HL-60 (cell line): ENCODE data around the gene EYA2.

ENCODE experiments used
- DNase-seq, 2 experiments: peaks; one replicate each; pipeline ENCODE4 v3.0.0-alpha.2; 2010 to 2020; ENCODE audit warnings: low read depth in 1 of 2, low spot score in 1 of 2
- H3K27ac ChIP-seq: fragments of 250-450 bp; sonication (Bioruptor Pico); replicated peaks from 2 replicates; pipeline ENCODE4 v1.5.1; 2020; ENCODE audit warnings: mild to moderate bottlenecking, moderate library complexity
- H3K27me3 ChIP-seq: fragments of 250-450 bp; sonication (Bioruptor Pico); 2 replicates; pipeline ENCODE4 v1.5.1; 2021; ENCODE audit warnings: mild to moderate bottlenecking, moderate library complexity; ENCODE audit not compliant: insufficient read depth, poor library complexity, severe bottlenecking
- H3K4me3 ChIP-seq: replicated peaks from 2 replicates; pipeline ENCODE4 v1.5.1; 2011; ENCODE audit warnings: mild to moderate bottlenecking, control low read depth, low read length; ENCODE audit not compliant: insufficient read depth
- CTCF ChIP-seq: IDR thresholded peaks from one replicate; pipeline ENCODE4 v1.5.1; 2011; ENCODE audit warnings: low read length, control low read depth, inconsistent platforms; ENCODE audit not compliant: insufficient read depth
- GABPA ChIP-seq: IDR thresholded peaks from 2 replicates; pipeline ENCODE4 v1.6.1; 2012; ENCODE audit warnings: low read depth
- POLR2AphosphoS5 ChIP-seq: IDR thresholded peaks from 2 replicates; pipeline ENCODE4 v1.6.1; 2012; ENCODE audit warnings: low read depth
- REST ChIP-seq: IDR thresholded peaks from 2 replicates; pipeline ENCODE4 v1.6.1; 2012; ENCODE audit warnings: low read depth; ENCODE audit not compliant: insufficient replicate concordance
- SPI1 ChIP-seq: IDR thresholded peaks from 2 replicates; pipeline ENCODE4 v1.6.1; 2012; ENCODE audit warnings: low read depth, mild to moderate bottlenecking, borderline replicate concordance

Gene EYA2

GRCh38 chr20:47113362-47114109 is 218.9 kb downstream of the EYA2 start:
- TF ChIP-seq POLR2AphosphoS5, result no peak
- TF ChIP-seq REST, result no peak
- TF ChIP-seq CTCF, result no peak
- TF ChIP-seq SPI1, result no peak
- TF ChIP-seq GABPA, result no peak
- Histone ChIP-seq H3K27ac (no peak overlapping the region), H3K27me3 (no peaks in the 10 kb centered on the region), H3K4me3 (no peak overlapping the region)
- DNase-seq, result no peak

- H3K27me3 ChIP-seq, result no peaks in the 10 kb centered on the region
- no peak overlapping the region for H3K27ac ChIP-seq
- H3K4me3 ChIP-seq, result no peak overlapping the region
- no peak for DNase-seq
- TF ChIP-seq SPI1 (no peak), CTCF (no peak), POLR2AphosphoS5 (no peak)
These were observed 221.1 kb downstream of the EYA2 start for GRCh38 chr20:47115694-47116093.

GRCh38 chr20:47117371-47117770 is 222.7 kb downstream of the EYA2 start:
- no peak for TF ChIP-seq SPI1
- TF ChIP-seq GABPA, result no peak
- no peak for TF ChIP-seq REST
- TF ChIP-seq CTCF, result no peak
- no peak overlapping the region for H3K4me3 ChIP-seq

GRCh38 chr20:47117773-47118172 is 223.1 kb downstream of the EYA2 start:
- H3K4me3 ChIP-seq, result no peak overlapping the region
- no peak overlapping the region for H3K27ac ChIP-seq
- no peaks in the 10 kb centered on the region for H3K27me3 ChIP-seq
- DNase-seq, result no peak
- TF ChIP-seq CTCF (no peak), GABPA (no peak), POLR2AphosphoS5 (no peak), REST (no peak), SPI1 (no peak)

More at GRCh38 chr20:47117371-47117770, 222.7 kb downstream of the EYA2 start:
- Histone ChIP-seq H3K27me3 (no peaks in the 10 kb centered on the region), H3K27ac (no peak overlapping the region)
- no peak for DNase-seq
